Panc1 (cell line): Measurements from ENCODE around the gene TYW1B.
"Not testable (repeated sequence)": the region's sequence is repeated elsewhere in the genome, so short reads cannot be mapped to it uniquely, and the experiment has no call there.

Experiments
- TF ChIP-seq, protein P1 (sequence below): fragments of 450-650 bp; IDR thresholded peaks from 2 replicates; pipeline ENCODE4 v1.5.1; 2017; ENCODE audit warnings: mild to moderate bottlenecking
- TF ChIP-seq, protein P2 (sequence below), 2 experiments: IDR thresholded peaks; 2 replicates each; pipeline ENCODE4 v1.6.1; 2011 to 2012; ENCODE audit warnings: low read depth in 2 of 2, control low read depth in 1 of 2, low read length in 1 of 2, mild to moderate bottlenecking in 1 of 2, moderate library complexity in 1 of 2; ENCODE audit not compliant: insufficient read depth in 1 of 2

DNA sequence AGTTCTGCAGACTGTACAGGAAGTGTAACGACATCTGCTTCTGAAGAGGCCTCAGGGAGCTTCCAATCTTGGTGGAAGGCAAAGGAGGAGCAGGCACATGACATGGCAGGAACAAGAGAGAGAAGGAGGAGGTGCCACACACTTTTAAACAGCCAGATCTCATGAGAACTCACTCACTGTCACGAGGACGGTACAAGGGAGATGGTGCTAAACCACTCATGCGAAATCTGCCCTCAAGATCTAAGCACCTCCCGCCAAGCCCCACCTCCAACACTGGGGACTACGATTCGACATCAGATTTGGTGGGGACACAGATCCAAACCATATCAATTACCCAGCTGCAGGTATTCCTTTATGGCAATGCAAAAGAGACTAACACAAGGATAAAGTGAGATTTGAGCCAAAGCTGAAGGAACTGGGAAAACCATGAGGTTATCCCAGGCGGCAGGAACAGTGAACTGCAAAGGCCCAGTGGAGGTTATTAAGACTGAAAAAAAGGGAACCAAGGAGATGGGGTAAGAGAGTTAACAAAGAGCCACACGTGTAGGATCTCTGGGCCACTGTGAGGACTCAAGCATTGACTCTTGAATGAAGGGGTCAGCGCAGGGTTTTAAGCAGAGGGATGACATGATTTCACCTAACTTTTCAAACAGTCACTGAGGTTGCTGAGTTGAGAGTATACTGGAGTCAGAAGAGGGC is 9.2 kb downstream of the TYW1B start:
- TF ChIP-seq, protein P1, sequence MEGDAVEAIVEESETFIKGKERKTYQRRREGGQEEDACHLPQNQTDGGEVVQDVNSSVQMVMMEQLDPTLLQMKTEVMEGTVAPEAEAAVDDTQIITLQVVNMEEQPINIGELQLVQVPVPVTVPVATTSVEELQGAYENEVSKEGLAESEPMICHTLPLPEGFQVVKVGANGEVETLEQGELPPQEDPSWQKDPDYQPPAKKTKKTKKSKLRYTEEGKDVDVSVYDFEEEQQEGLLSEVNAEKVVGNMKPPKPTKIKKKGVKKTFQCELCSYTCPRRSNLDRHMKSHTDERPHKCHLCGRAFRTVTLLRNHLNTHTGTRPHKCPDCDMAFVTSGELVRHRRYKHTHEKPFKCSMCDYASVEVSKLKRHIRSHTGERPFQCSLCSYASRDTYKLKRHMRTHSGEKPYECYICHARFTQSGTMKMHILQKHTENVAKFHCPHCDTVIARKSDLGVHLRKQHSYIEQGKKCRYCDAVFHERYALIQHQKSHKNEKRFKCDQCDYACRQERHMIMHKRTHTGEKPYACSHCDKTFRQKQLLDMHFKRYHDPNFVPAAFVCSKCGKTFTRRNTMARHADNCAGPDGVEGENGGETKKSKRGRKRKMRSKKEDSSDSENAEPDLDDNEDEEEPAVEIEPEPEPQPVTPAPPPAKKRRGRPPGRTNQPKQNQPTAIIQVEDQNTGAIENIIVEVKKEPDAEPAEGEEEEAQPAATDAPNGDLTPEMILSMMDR: not testable (repeated sequence)
- TF ChIP-seq, protein P2, sequence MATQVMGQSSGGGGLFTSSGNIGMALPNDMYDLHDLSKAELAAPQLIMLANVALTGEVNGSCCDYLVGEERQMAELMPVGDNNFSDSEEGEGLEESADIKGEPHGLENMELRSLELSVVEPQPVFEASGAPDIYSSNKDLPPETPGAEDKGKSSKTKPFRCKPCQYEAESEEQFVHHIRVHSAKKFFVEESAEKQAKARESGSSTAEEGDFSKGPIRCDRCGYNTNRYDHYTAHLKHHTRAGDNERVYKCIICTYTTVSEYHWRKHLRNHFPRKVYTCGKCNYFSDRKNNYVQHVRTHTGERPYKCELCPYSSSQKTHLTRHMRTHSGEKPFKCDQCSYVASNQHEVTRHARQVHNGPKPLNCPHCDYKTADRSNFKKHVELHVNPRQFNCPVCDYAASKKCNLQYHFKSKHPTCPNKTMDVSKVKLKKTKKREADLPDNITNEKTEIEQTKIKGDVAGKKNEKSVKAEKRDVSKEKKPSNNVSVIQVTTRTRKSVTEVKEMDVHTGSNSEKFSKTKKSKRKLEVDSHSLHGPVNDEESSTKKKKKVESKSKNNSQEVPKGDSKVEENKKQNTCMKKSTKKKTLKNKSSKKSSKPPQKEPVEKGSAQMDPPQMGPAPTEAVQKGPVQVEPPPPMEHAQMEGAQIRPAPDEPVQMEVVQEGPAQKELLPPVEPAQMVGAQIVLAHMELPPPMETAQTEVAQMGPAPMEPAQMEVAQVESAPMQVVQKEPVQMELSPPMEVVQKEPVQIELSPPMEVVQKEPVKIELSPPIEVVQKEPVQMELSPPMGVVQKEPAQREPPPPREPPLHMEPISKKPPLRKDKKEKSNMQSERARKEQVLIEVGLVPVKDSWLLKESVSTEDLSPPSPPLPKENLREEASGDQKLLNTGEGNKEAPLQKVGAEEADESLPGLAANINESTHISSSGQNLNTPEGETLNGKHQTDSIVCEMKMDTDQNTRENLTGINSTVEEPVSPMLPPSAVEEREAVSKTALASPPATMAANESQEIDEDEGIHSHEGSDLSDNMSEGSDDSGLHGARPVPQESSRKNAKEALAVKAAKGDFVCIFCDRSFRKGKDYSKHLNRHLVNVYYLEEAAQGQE (IDR thresholded peaks at IDR 0.05; ENCODE audit: insufficient read depth in 1 of 2, low read depth in 2 of 2, low read length in 1 of 2): not testable (repeated sequence)
